GM12801 (cell line): ENCODE measurements around the gene ENHO.

Experiments
- CTCF ChIP-seq: IDR thresholded peaks from one replicate; pipeline ENCODE4 v1.5.1; 2011; ENCODE audit warnings: control low read depth; ENCODE audit not compliant: insufficient read length; ENCODE audit errors: extremely low read depth

ENHO gene

GRCh38 chr9:34559624-34560455 is 37.0 kb upstream of the ENHO start:
- no peak for TF ChIP-seq CTCF

- no peak for TF ChIP-seq CTCF
These were observed 36.3 kb upstream of the ENHO start for GRCh38 chr9:34558919-34559623.

DNA sequence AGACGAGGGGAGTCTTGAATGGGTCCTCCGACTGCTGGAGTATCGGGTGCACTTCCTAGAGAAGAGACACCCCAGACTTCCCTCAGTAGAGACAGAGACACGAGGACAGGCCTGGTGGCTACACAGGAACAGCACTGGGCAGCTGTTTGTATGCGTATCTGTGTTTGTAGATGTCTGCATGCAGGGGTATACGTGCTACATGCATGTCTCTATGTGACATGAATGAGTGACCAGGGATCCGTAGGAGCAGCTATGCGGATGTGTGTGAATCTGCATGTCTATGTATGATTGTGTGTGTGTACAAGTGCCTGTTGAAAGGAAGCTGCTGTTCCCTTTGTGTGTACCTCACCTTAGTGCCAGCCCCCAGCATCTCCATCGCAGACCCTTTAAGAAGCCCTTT is 35.6 kb upstream of the ENHO start:
- TF ChIP-seq CTCF: no peak

GRCh38 chr9:34557426-34558321 is 34.9 kb upstream of the ENHO start:
- TF ChIP-seq CTCF: no peak

DNA sequence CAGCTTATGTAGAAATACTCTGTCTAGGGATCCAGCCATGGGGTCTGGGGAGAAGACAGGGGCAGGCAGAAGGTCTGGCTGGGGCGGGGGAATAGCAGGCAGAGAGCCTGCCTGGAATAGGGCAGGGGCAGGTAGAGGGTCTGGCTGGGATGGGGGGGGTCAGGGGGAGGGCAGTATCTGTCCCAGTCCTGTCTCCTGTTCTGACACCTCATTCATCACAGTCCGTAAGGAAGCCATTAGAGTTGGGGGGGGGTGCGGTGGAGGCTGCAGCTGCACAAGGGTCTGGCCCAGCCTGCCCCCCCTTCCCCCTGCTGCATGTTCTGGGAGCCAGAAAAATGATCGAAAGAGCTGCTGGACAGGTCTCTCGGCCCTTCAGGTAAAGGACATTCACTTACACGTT is 34.2 kb upstream of the ENHO start:
- no peak for TF ChIP-seq CTCF

- TF ChIP-seq CTCF: no peak
These were observed 33.2 kb upstream of the ENHO start for GRCh38 chr9:34555936-34556525.

- TF ChIP-seq CTCF: no peak
These were observed 32.7 kb upstream of the ENHO start for GRCh38 chr9:34555500-34555899.
